Measurements from ENCODE around the gene LRRC74B. TPM values are rescaled to one million over a fixed set of nuclear protein-coding genes. Genes with fewer than 3 reads are reported as not detected.
A peak's percentile ranks its signal among the peaks of the same experiment; 100 is the strongest.

The LRRC74B gene
- total and polyA plus RNA-seq, 2 experiments from 2014 or later, result 0.20 to 0.52 TPM

GRCh38 chr22:21031545-21032036 is 14.2 kb upstream of the LRRC74B start:
- H3K79me2 ChIP-seq, result no peaks in the 10 kb centered on the region
- no peaks in the 10 kb centered on the region for H3K27me3 ChIP-seq
- H4K20me1 ChIP-seq (ENCODE audit: insufficient read depth, poor library complexity, severe bottlenecking), result no peaks in the 10 kb centered on the region
- no peak for TF ChIP-seq EZH2phosphoT487 (IDR thresholded peaks at IDR 0.05; ENCODE audit: low read depth, severe bottlenecking, unreplicated experiment)
- no peak for TF ChIP-seq CTCF (IDR thresholded peaks at IDR 0.05; ENCODE audit: poor library complexity)
- no peak for TF ChIP-seq EZH2 (IDR thresholded peaks at IDR 0.05; ENCODE audit: borderline replicate concordance)
- peaks cover 17% of the 10 kb centered on the region for H3K4me1 ChIP-seq (ENCODE audit: insufficient read depth)
- peak overlapping the region; percentile 91 for H3K4me2 ChIP-seq
- H3K4me3 ChIP-seq, result no peak overlapping the region
- H3K36me3 ChIP-seq (replicated peaks; ENCODE audit: insufficient read depth, low read depth), result no peaks in the 10 kb centered on the region
- H3K9me2 ChIP-seq (replicated peaks; ENCODE audit: insufficient read depth), result no peaks in the 10 kb centered on the region
- H3K27ac ChIP-seq, result no peak overlapping the region
- no peak overlapping the region for H2AFZ ChIP-seq
- no peaks in the 10 kb centered on the region for H3K9me3 ChIP-seq (ENCODE audit: low read depth)
- 97% methylated on average over 18 of the region's 18 CpGs for WGBS (ENCODE audit: low lambda C conversion rate, missing lambda C conversion rate)
- DNase-seq (ENCODE audit: low spot score), result no peak

GRCh38 chr22:21032037-21032867 is 13.5 kb upstream of the LRRC74B start, which contains the start of gene SLC7A4:
TSS of gene SLC7A4 (minus strand) at chr22:21032561. CDS start at chr22:21031812, 749 bp downstream.
- Histone ChIP-seq H3K27me3 (no peaks in the 10 kb centered on the region), H3K79me2 (no peaks in the 10 kb centered on the region), H3K36me3 (replicated peaks; ENCODE audit: insufficient read depth, low read depth) (no peaks in the 10 kb centered on the region), H3K4me3 (no peak within 1 kb of the TSS), H4K20me1 (ENCODE audit: insufficient read depth, poor library complexity, severe bottlenecking) (no peaks in the 10 kb centered on the region), H3K4me2 (peak within 1 kb of the TSS; percentile 91), H3K9me3 (ENCODE audit: low read depth) (no peaks in the 10 kb centered on the region), H3K27ac (peak within 1 kb of the TSS; percentile 52), H3K4me1 (ENCODE audit: insufficient read depth) (peaks cover 17% of the 10 kb centered on the region), H2AFZ (peak within 1 kb of the TSS; percentile 63), H3K9me2 (replicated peaks; ENCODE audit: insufficient read depth) (no peaks in the 10 kb centered on the region)
- TF ChIP-seq EZH2 (IDR thresholded peaks at IDR 0.05; ENCODE audit: borderline replicate concordance), result peak; percentile 35
- no peak for TF ChIP-seq EZH2phosphoT487 (IDR thresholded peaks at IDR 0.05; ENCODE audit: low read depth, severe bottlenecking, unreplicated experiment)
- no peak for TF ChIP-seq CTCF (IDR thresholded peaks at IDR 0.05; ENCODE audit: poor library complexity)
- peak; percentile 68 for DNase-seq (ENCODE audit: low spot score)
- 8% methylated on average over 23 of the region's 59 CpGs for WGBS (ENCODE audit: low lambda C conversion rate, missing lambda C conversion rate)

- no peak for DNase-seq (ENCODE audit: low spot score)
- no peaks in the 10 kb centered on the region for H3K36me3 ChIP-seq (replicated peaks; ENCODE audit: insufficient read depth, low read depth)
- H3K9me3 ChIP-seq (ENCODE audit: low read depth), result no peaks in the 10 kb centered on the region
- H3K4me3 ChIP-seq, result no peak overlapping the region
- no peaks in the 10 kb centered on the region for H3K27me3 ChIP-seq
- no peaks in the 10 kb centered on the region for H3K79me2 ChIP-seq
- no peaks in the 10 kb centered on the region for H3K9me2 ChIP-seq (replicated peaks; ENCODE audit: insufficient read depth)
- peaks cover 17% of the 10 kb centered on the region for H3K4me1 ChIP-seq (ENCODE audit: insufficient read depth)
- H2AFZ ChIP-seq, result peak overlapping the region; percentile 63
- TF ChIP-seq EZH2 (IDR thresholded peaks at IDR 0.05; ENCODE audit: borderline replicate concordance), result no peak
- TF ChIP-seq EZH2phosphoT487 (IDR thresholded peaks at IDR 0.05; ENCODE audit: low read depth, severe bottlenecking, unreplicated experiment), result no peak
- TF ChIP-seq CTCF (IDR thresholded peaks at IDR 0.05; ENCODE audit: poor library complexity), result no peak
- peak overlapping the region; percentile 52 for H3K27ac ChIP-seq
- WGBS (ENCODE audit: low lambda C conversion rate, missing lambda C conversion rate), result 76% methylated on average over 12 of the region's 12 CpGs
- H4K20me1 ChIP-seq (ENCODE audit: insufficient read depth, poor library complexity, severe bottlenecking), result no peaks in the 10 kb centered on the region
- H3K4me2 ChIP-seq, result peak overlapping the region; percentile 91
Measured at GRCh38 chr22:21032868-21033688, 12.7 kb upstream of the LRRC74B start.

Measured in hepatocyte (in vitro differentiated cells).